ENCODE data around the gene PLET1. TPM values are rescaled to one million over a fixed set of nuclear protein-coding genes. Genes with fewer than 3 reads are reported as not detected.

Gene PLET1
- total RNA-seq, 2 experiments from 2014 or later: not detected

DNA sequence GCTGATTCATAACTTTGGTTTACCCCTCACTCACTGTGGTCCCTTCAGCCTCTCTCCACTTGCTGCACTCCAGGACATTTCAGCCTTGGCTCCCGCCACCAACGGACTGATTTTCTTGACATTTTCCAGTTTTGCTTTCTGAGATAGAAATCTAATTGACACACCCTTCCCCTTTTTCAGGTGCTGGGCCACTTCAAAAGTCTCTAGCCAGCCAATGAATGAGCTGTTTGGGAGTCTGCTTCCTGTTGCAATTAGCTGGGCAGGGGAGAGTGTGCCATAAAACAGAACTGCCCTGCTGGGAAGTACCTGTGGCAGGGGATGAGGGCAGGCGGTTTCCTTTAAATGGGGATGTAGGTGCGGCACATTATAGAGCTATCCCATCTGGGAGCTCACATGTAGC, 21.1 kb upstream of the PLET1 start:
- POLR2A ChIA-PET: no interaction called here
- Mint-ChIP-seq H3K4me3 (no peak overlapping the region), H3K4me1 (peaks cover 14% of the 10 kb centered on the region), H3K36me3 (ENCODE audit: low read depth) (no peaks in the 10 kb centered on the region), H3K27ac (peak overlapping the region; percentile 19), H3K9me3 (ENCODE audit: low read depth) (no peaks in the 10 kb centered on the region), H3K27me3 (no peaks in the 10 kb centered on the region)
- DNase-seq: no peak
- CTCF ChIA-PET: interaction anchor here (0.6 to 10.3 kb wide), 15 partner anchors 12 to 679 kb away, joined by 3 to 191 read pairs (median 4); partner anchors contain the start of genes BCO2 and TIMM8B
- ATAC-seq: no peak
- intact Hi-C loops (cut with DNase I, micrococcal nuclease): loop anchor here (2.0 to 10.0 kb wide), 5 partner anchors 169 to 1493 kb away; partner anchors contain the start of genes CLDN25 (in 1 of the 2), SDHD (in 1 of the 2), SIK2 (in 1 of the 2) and TIMM8B (in 1 of the 2)

- Mint-ChIP-seq H3K4me3 (peak overlapping the region; percentile 82), H3K27ac (peak overlapping the region; percentile 76), H3K4me1 (peaks cover 14% of the 10 kb centered on the region), H3K9me3 (ENCODE audit: low read depth) (no peaks in the 10 kb centered on the region), H3K36me3 (ENCODE audit: low read depth) (no peaks in the 10 kb centered on the region), H3K27me3 (no peaks in the 10 kb centered on the region)
- CTCF ChIA-PET: interaction anchor here (0.6 to 10.3 kb wide), 52 partner anchors 8 to 996 kb away, joined by 3 to 191 read pairs (median 4); partner anchors contain the start of genes ALG9 and BCO2
- POLR2A ChIA-PET: interaction anchor here (0.6 to 0.8 kb wide), 3 partner anchors 54 to 1291 kb away, joined by 3 to 4 read pairs (median 3); partner anchors contain the start of gene PTS
- intact Hi-C loops (cut with DNase I, micrococcal nuclease): loop anchor here (1.0 to 10.0 kb wide), 8 partner anchors 61 to 1494 kb away; partner anchors contain the start of genes CFAP68 (in 1 of the 2), CLDN25 (in 1 of the 2), FDXACB1 (in 1 of the 2) and SDHD (in 1 of the 2)
- DNase-seq (peak; percentile 77), ATAC-seq (peak; percentile 92)
Observed at GRCh38 chr11:112280268-112281126, 19.8 kb upstream of the PLET1 start.

DNA sequence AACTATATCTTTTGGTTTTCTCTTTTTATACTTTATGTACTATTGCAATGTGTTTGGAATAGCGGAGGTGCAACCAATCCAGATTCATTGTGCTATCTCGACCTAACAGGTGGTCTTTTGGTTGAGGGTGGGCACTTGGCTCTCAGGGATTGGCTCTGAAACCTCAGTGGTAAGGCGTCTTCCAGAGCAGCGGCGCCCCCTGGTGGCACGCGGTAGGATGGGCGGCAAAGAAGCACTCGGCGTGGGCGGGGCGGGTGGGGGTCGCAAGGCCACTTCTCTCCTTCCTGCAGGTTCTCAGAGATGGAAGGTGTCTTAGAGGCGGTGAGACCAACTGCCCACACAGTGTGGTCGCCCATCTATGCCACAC, 19.2 kb upstream of the PLET1 start:
- no peaks in the 10 kb centered on the region for H3K27me3 Mint-ChIP-seq
- DNase-seq (peak; percentile 87), ATAC-seq (peak; percentile 63)
- H3K4me3 Mint-ChIP-seq: peak overlapping the region; percentile 82
- H3K27ac Mint-ChIP-seq: no peak overlapping the region
- ChIA-PET POLR2A (interaction anchor here (0.6 kb wide), 2 partner anchors 149 to 1292 kb away, joined by 3 to 4 read pairs; no protein-coding TSS in a partner anchor), CTCF (interaction anchor here (0.6 to 10.3 kb wide), 48 partner anchors 9 to 676 kb away, joined by 3 to 191 read pairs (median 4); partner anchors contain the start of genes ALG9 and BCO2)
- H3K4me1 Mint-ChIP-seq: peaks cover 14% of the 10 kb centered on the region
- H3K36me3 Mint-ChIP-seq (ENCODE audit: low read depth): no peaks in the 10 kb centered on the region
- intact Hi-C loops (cut with DNase I, micrococcal nuclease): loop anchor here (1.0 to 10.0 kb wide), 8 partner anchors 61 to 1495 kb away; partner anchors contain the start of genes CFAP68 (in 1 of the 2), CLDN25 (in 1 of the 2), FDXACB1 (in 1 of the 2) and SDHD (in 1 of the 2)
- no peaks in the 10 kb centered on the region for H3K9me3 Mint-ChIP-seq (ENCODE audit: low read depth)

- POLR2A ChIA-PET: no interaction called here
- Mint-ChIP-seq H3K4me1 (peaks cover 14% of the 10 kb centered on the region), H3K27ac (no peak overlapping the region), H3K9me3 (ENCODE audit: low read depth) (no peaks in the 10 kb centered on the region), H3K4me3 (no peak overlapping the region), H3K27me3 (no peaks in the 10 kb centered on the region), H3K36me3 (ENCODE audit: low read depth) (no peaks in the 10 kb centered on the region)
- no peak for ATAC-seq
- DNase-seq: no peak
- intact Hi-C loops (cut with DNase I, micrococcal nuclease): no loop called here
- CTCF ChIA-PET: interaction anchor here (0.7 to 10.3 kb wide), 9 partner anchors 8 to 408 kb away, joined by 3 to 191 read pairs (median 3); partner anchors contain the start of gene PTS
Observed at GRCh38 chr11:112278803-112279202, 18.1 kb upstream of the PLET1 start.

DNA sequence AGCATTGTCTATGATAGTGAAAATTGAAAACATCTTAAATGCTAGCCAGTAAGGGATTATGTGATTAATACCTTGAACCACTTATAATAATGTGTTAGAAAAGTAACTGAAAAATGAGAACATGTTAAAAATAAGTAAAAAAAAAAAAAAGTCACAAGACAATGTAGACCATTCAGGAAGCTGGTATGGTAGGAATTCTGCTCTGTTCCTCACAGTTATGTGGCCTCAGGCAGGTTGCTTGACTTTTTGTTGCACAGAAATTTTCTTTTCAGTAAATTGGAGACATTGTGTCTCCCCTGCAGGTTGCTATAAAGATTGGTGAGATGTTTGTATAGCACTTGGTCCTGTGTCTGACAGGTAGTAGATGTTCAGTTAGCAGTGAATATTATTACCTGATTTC, 17.3 kb upstream of the PLET1 start:
- DNase-seq (no peak), ATAC-seq (no peak)
- H3K4me3 Mint-ChIP-seq: no peak overlapping the region
- H3K27ac Mint-ChIP-seq: no peak overlapping the region
- ChIA-PET CTCF (interaction anchor here (0.6 to 10.3 kb wide), 3 partner anchors 50 to 57 kb away, joined by 3 to 191 read pairs (median 3); partner anchors contain the start of gene PTS), POLR2A (no interaction called here)
- no peaks in the 10 kb centered on the region for H3K27me3 Mint-ChIP-seq
- H3K9me3 Mint-ChIP-seq (ENCODE audit: low read depth): no peaks in the 10 kb centered on the region
- H3K4me1 Mint-ChIP-seq: peaks cover 14% of the 10 kb centered on the region
- no peaks in the 10 kb centered on the region for H3K36me3 Mint-ChIP-seq (ENCODE audit: low read depth)
- intact Hi-C loops (cut with DNase I, micrococcal nuclease): no loop called here

DNA sequence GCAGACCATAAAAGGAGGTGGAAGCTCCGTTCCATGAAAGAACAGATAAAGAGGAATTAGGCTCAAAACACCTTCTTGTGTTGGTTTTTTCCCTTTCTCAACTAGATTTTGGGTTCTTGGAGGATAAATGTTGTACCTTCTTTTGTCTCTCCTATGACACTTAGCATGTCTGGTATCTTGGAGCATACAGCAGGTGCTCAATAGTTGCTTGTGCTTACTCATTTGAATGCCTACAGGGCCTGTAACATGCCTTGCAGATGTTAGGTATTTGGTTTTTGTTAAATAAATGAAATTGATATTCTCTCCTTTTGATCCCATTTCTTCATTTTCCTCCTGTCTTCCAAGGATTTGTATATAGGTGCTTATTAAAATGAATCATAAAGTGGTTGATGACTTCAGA, 16.4 kb upstream of the PLET1 start:
- no peak overlapping the region for H3K4me3 Mint-ChIP-seq
- ATAC-seq (no peak), DNase-seq (no peak)
- ChIA-PET CTCF (interaction anchor here (0.7 kb wide), 1 partner anchor 57 kb away, joined by 3 read pairs; no protein-coding TSS in a partner anchor), POLR2A (no interaction called here)
- no peaks in the 10 kb centered on the region for H3K27me3 Mint-ChIP-seq
- H3K27ac Mint-ChIP-seq: no peak overlapping the region
- intact Hi-C loops (cut with DNase I, micrococcal nuclease): no loop called here
- H3K4me1 Mint-ChIP-seq: peaks cover 13% of the 10 kb centered on the region
- no peaks in the 10 kb centered on the region for H3K9me3 Mint-ChIP-seq (ENCODE audit: low read depth)
- H3K36me3 Mint-ChIP-seq (ENCODE audit: low read depth): no peaks in the 10 kb centered on the region

GRCh38 chr11:112274007-112274783, 13.5 kb upstream of the PLET1 start:
- intact Hi-C loops (cut with DNase I, micrococcal nuclease): no loop called here
- no peaks in the 10 kb centered on the region for H3K9me3 Mint-ChIP-seq (ENCODE audit: low read depth)
- DNase-seq (peak; percentile 24), ATAC-seq (no peak)
- CTCF ChIA-PET: interaction anchor here (0.6 to 1.3 kb wide), 4 partner anchors 14 to 442 kb away, joined by 3 to 7 read pairs (median 4); no protein-coding TSS in a partner anchor
- no peaks in the 10 kb centered on the region for H3K27me3 Mint-ChIP-seq
- H3K27ac Mint-ChIP-seq: peak overlapping the region; percentile 51
- H3K36me3 Mint-ChIP-seq (ENCODE audit: low read depth): no peaks in the 10 kb centered on the region
- POLR2A ChIA-PET: interaction anchor here (0.7 kb wide), 1 partner anchor 243 kb away, joined by 3 read pairs; no protein-coding TSS in a partner anchor
- no peaks in the 10 kb centered on the region for H3K4me1 Mint-ChIP-seq
- no peak overlapping the region for H3K4me3 Mint-ChIP-seq

GRCh38 chr11:112273066-112273465, 12.4 kb upstream of the PLET1 start:
- ChIA-PET CTCF (interaction anchor here (0.6 to 1.1 kb wide), 3 partner anchors 11 to 441 kb away, joined by 3 to 5 read pairs (median 3); no protein-coding TSS in a partner anchor), POLR2A (no interaction called here)
- Mint-ChIP-seq H3K27ac (no peak overlapping the region), H3K36me3 (ENCODE audit: low read depth) (no peaks in the 10 kb centered on the region), H3K4me1 (no peaks in the 10 kb centered on the region), H3K4me3 (no peak overlapping the region), H3K27me3 (no peaks in the 10 kb centered on the region), H3K9me3 (ENCODE audit: low read depth) (no peaks in the 10 kb centered on the region)
- intact Hi-C loops (cut with DNase I, micrococcal nuclease): no loop called here
- DNase-seq (no peak), ATAC-seq (no peak)

DNA sequence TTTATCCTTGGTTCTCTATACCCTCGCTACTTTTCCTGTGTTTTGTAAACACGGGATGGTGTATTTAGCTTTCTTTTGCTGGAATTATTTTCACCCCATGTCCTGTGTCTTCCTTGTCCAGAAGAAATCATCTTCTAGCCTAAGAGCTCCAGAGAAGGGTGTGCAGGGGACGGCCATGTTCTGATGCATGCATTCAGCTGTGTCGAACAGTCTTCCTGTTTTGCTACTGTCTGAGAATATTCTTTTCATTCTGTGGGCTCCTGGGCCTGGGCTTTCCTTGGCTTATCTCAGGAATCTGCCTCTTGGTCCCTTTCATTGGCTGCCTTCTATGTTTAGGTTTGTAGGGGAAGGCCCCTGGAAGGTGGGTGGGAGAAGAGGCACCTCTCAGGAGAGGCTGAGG, 10.6 kb upstream of the PLET1 start:
- CTCF ChIA-PET: interaction anchor here (0.6 to 0.8 kb wide), 4 partner anchors 8 to 518 kb away, joined by 3 read pairs; no protein-coding TSS in a partner anchor
- Mint-ChIP-seq H3K36me3 (ENCODE audit: low read depth) (no peaks in the 10 kb centered on the region), H3K27ac (no peak overlapping the region), H3K27me3 (no peaks in the 10 kb centered on the region), H3K9me3 (ENCODE audit: low read depth) (no peaks in the 10 kb centered on the region), H3K4me3 (no peak overlapping the region), H3K4me1 (no peaks in the 10 kb centered on the region)
- ATAC-seq (no peak), DNase-seq (no peak)
- POLR2A ChIA-PET: no interaction called here
- intact Hi-C loops (cut with DNase I, micrococcal nuclease): no loop called here

DNA sequence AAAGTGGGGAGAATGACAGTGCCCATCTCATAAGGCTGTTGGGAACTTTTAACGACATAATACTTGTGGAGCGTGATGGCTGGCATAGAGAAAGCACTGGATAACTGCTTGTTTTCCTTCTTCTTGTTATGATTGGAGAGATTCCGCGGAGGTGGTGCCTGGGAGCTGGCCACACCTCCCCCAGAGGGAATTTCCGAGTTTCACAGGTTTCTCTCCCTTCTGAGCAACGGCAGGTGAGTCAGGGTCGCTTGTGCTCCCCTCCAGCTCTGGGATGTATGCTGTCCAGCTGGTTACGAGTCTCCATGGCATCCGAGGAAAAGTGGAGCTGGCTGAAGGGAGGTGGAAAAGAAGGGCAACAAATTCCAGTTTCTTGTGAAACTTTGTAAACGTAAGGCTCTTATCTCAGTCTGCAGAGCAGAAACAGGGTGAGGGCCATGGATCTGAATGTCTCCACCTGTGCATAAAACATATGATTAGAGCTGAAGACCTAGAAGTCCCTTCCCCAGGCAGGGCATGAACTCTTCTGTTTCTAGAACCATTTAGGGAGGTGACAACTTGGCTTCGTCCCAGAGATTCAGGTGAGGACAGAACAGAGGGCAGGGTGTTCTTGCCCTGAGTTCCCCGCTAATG, 10.0 kb upstream of the PLET1 start:
- ATAC-seq (no peak), DNase-seq (no peak)
- H3K27ac Mint-ChIP-seq: no peak overlapping the region
- POLR2A ChIA-PET: no interaction called here
- intact Hi-C loops (cut with DNase I, micrococcal nuclease): no loop called here
- H3K27me3 Mint-ChIP-seq: no peaks in the 10 kb centered on the region
- H3K9me3 Mint-ChIP-seq (ENCODE audit: low read depth): no peaks in the 10 kb centered on the region
- CTCF ChIA-PET: interaction anchor here (0.6 to 0.8 kb wide), 3 partner anchors 9 to 53 kb away, joined by 3 read pairs; no protein-coding TSS in a partner anchor
- no peaks in the 10 kb centered on the region for H3K4me1 Mint-ChIP-seq
- H3K36me3 Mint-ChIP-seq (ENCODE audit: low read depth): no peaks in the 10 kb centered on the region
- no peak overlapping the region for H3K4me3 Mint-ChIP-seq

Measured in activated CD4-positive, alpha-beta T cell treated with anti-CD3 and anti-CD28 coated beads for 36 hours (primary cell).